Measurements from ENCODE around the gene C16orf90.

GRCh38 chr16:3518986-3519348 lies 23.7 kb upstream of the C16orf90 start:
- no peak for TF ChIP-seq EZH2 (IDR thresholded peaks at IDR 0.05; ENCODE audit: borderline replicate concordance, insufficient read depth, low read depth, low read length, poor library complexity, severe bottlenecking)
- TF ChIP-seq CTCF (IDR thresholded peaks at IDR 0.05): no peak

Data from B cell (primary cell).